PC-3 (cell line): ENCODE results near the gene EDNRB.

Experiments
- CTCF ChIP-seq: fragments of 300-600 bp; sonication (generic); conservative IDR thresholded peaks from 2 replicates; pipeline ENCODE4 v1.5.1; 2017; ENCODE audit warnings: antibody characterized with exemption, low read depth, mild to moderate bottlenecking, low read length
- EZH2 ChIP-seq: fragments of 300-600 bp; sonication (generic); IDR thresholded peaks from one replicate; pipeline ENCODE4 v1.6.1; 2017; ENCODE audit warnings: antibody characterized with exemption, mild to moderate bottlenecking, low read length; ENCODE audit not compliant: unreplicated experiment

- no peak for TF ChIP-seq CTCF
- TF ChIP-seq EZH2 = no peak
Observed at GRCh38 chr13:77859450-77859849, 59.2 kb downstream of the EDNRB start.
